ENCODE results near the gene TWIST2. TPM values are rescaled to one million over a fixed set of nuclear protein-coding genes. Genes with fewer than 3 reads are reported as not detected.

The TWIST2 gene
- polyA plus RNA-seq, 1 donor from 2014 or later = not detected

- H3K4me3 ChIP-seq (ENCODE audit: low read length) = no peak overlapping the region
- no peaks in the 10 kb centered on the region for H3K9me3 ChIP-seq (ENCODE audit: low read length)
- H3K27me3 ChIP-seq (ENCODE audit: insufficient read depth, low read depth, low read length) = no peaks in the 10 kb centered on the region
- H3K9ac ChIP-seq (ENCODE audit: low read length) = no peak overlapping the region
- H4K20me1 ChIP-seq (ENCODE audit: insufficient read depth) = no peaks in the 10 kb centered on the region
- no peak overlapping the region for H2AFZ ChIP-seq (ENCODE audit: low read depth, low read length)
- H3K9me2 ChIP-seq (ENCODE audit: insufficient read depth, low read length) = no peaks in the 10 kb centered on the region
- no peak overlapping the region for H3K27ac ChIP-seq (ENCODE audit: low read length)
- no peak for TF ChIP-seq REST (IDR thresholded peaks at IDR 0.05; ENCODE audit: borderline replicate concordance)
- TF ChIP-seq POLR2AphosphoS5 (IDR thresholded peaks at IDR 0.05) = no peak
- no peak for TF ChIP-seq CTCF (IDR thresholded peaks at IDR 0.05; ENCODE audit: poor library complexity, severe bottlenecking)
- TF ChIP-seq SMC3 (conservative IDR thresholded peaks at IDR 0.05; ENCODE audit: poor library complexity) = no peak
- no peak for TF ChIP-seq MXI1 (conservative IDR thresholded peaks at IDR 0.05; ENCODE audit: poor library complexity, severe bottlenecking)
- no peak for TF ChIP-seq TAF1 (IDR thresholded peaks at IDR 0.05; ENCODE audit: low read depth)
- no peak for TF ChIP-seq EZH2 (IDR thresholded peaks at IDR 0.05; ENCODE audit: borderline replicate concordance, insufficient read depth, low read length, poor library complexity, severe bottlenecking)
- no peak for TF ChIP-seq EP300 (conservative IDR thresholded peaks at IDR 0.05; ENCODE audit: poor library complexity, severe bottlenecking)
- TF ChIP-seq RAD21 (conservative IDR thresholded peaks at IDR 0.05) = no peak
- H3K4me2 ChIP-seq (ENCODE audit: low read length) = no peak overlapping the region
- no peaks in the 10 kb centered on the region for H3F3A ChIP-seq (ENCODE audit: insufficient read depth, low read length, poor library complexity, severe bottlenecking)
- H3K36me3 ChIP-seq (ENCODE audit: insufficient read depth, low read length) = no peaks in the 10 kb centered on the region
- no peaks in the 10 kb centered on the region for H3K79me2 ChIP-seq (replicated peaks; ENCODE audit: insufficient read depth, low read length)
Observed at GRCh38 chr2:238952261-238952919, 104.5 kb downstream of the TWIST2 start.

DNA sequence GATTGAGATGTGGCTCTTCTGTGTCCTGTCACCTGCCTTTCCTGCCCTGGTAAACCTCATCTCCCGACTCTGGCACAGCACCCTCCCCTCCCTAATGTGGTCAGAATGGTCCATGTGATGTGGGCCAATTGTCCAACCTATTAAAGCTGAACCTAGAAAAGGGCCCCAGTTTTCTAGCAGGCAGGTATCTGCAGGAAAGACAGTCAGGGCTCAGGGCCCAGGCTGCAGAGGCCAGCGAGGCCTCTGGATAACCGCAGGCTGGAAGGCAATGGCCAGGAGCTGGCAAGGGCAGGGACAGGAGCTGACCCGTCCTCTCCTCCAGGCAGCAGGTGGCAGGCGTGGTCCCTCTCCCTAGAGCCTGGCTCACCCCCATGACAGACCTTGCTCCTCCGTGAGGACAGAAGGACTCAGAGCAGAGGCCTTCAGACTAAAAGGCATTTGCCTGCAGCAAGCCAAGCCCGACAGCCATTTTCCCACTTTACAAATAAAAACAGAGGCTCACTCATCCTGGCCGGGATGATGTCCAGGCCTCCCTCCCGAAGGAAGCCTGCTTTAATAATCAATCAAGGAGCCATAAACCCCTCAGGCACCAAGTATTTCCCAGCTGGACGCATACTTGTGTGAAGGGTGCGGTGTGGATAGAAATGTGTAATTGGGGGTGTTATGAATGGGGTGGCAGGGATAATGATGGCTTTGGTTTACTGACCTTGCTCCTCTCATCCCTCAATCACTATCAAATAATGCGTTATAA lies 107.1 kb downstream of the TWIST2 start:
- no peaks in the 10 kb centered on the region for H3K79me2 ChIP-seq (replicated peaks; ENCODE audit: insufficient read depth, low read length)
- H3K4me3 ChIP-seq (ENCODE audit: low read length) = no peak overlapping the region
- no peaks in the 10 kb centered on the region for H3K9me3 ChIP-seq (ENCODE audit: low read length)
- no peak overlapping the region for H3K9ac ChIP-seq (ENCODE audit: low read length)
- TF ChIP-seq TAF1 (IDR thresholded peaks at IDR 0.05; ENCODE audit: low read depth) (no peak), SMC3 (conservative IDR thresholded peaks at IDR 0.05; ENCODE audit: poor library complexity) (no peak), EZH2 (IDR thresholded peaks at IDR 0.05; ENCODE audit: borderline replicate concordance, insufficient read depth, low read length, poor library complexity, severe bottlenecking) (no peak), RAD21 (conservative IDR thresholded peaks at IDR 0.05) (no peak), CTCF (IDR thresholded peaks at IDR 0.05; ENCODE audit: poor library complexity, severe bottlenecking) (no peak), REST (IDR thresholded peaks at IDR 0.05; ENCODE audit: borderline replicate concordance) (no peak), EP300 (conservative IDR thresholded peaks at IDR 0.05; ENCODE audit: poor library complexity, severe bottlenecking) (no peak), POLR2AphosphoS5 (IDR thresholded peaks at IDR 0.05) (no peak), MXI1 (conservative IDR thresholded peaks at IDR 0.05; ENCODE audit: poor library complexity, severe bottlenecking) (no peak)
- H4K20me1 ChIP-seq (ENCODE audit: insufficient read depth) = no peaks in the 10 kb centered on the region
- no peak overlapping the region for H3K27ac ChIP-seq (ENCODE audit: low read length)
- H3F3A ChIP-seq (ENCODE audit: insufficient read depth, low read length, poor library complexity, severe bottlenecking) = no peaks in the 10 kb centered on the region
- no peaks in the 10 kb centered on the region for H3K9me2 ChIP-seq (ENCODE audit: insufficient read depth, low read length)
- H3K27me3 ChIP-seq (ENCODE audit: insufficient read depth, low read depth, low read length) = no peaks in the 10 kb centered on the region
- no peak overlapping the region for H3K4me2 ChIP-seq (ENCODE audit: low read length)
- H3K36me3 ChIP-seq (ENCODE audit: insufficient read depth, low read length) = no peaks in the 10 kb centered on the region
- no peak overlapping the region for H2AFZ ChIP-seq (ENCODE audit: low read depth, low read length)

All from neural cell (in vitro differentiated cells).